ENCODE results near the gene SLC25A41. TPM values are rescaled to one million over a fixed set of nuclear protein-coding genes. Genes with fewer than 3 reads are reported as not detected.

SLC25A41 gene
- total RNA-seq, 1 donor from 2014 or later = 0.41 TPM

GRCh38 chr19:6381030-6381750 is 52.4 kb downstream of the SLC25A41 start:
- FAIRE-seq = no peak
- no peak for DNase-seq (ENCODE audit: low spot score in 2 of 2)

DNA sequence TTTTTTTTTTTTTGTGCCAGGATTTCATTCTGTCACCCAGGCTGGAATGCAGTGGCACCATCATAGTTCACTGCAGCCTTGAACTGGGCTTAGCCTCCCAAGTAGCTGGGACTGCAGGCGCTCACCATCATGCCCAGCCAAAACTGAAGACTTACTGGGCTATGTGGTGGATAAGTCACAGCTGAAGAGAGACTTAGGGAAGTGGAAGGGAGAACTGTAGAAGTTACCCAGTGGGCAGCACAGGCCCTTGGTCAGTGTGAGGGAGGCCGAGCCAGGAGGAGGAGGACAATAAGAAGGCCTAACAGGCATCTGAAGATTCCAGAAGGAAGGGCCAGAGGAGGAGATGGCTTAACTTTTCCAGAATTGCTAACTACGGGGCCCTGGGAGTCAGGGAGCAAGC is 53.8 kb downstream of the SLC25A41 start:
- no peak for DNase-seq (ENCODE audit: low spot score in 2 of 2)
- no peak for FAIRE-seq

- FAIRE-seq = no peak
Measured at GRCh38 chr19:6378486-6378885, 55.1 kb downstream of the SLC25A41 start.

GRCh38 chr19:6378041-6378440 is 55.5 kb downstream of the SLC25A41 start:
- no peak for FAIRE-seq
- no peak for DNase-seq (ENCODE audit: low spot score in 2 of 2)

More at GRCh38 chr19:6378486-6378885, 55.1 kb downstream of the SLC25A41 start:
- DNase-seq (ENCODE audit: low spot score in 2 of 2) = no peak

GRCh38 chr19:6376512-6377190 is 56.9 kb downstream of the SLC25A41 start:
- no peak for DNase-seq (ENCODE audit: low spot score in 2 of 2)
- no peak for FAIRE-seq

Small RNA genes lying within 50 kb of the gene (small RNA-seq; reads per million reads assigned to genes)
- gene MIR6790 (not detected), gene MIR6885 (not detected)

Other genes starting within 250 kb of the SLC25A41 start
- 8.6 TPM for gene MLLT1, start 153.8 kb downstream of the SLC25A41 start, total RNA-seq
- gene ACER1, start 100.2 kb downstream of the SLC25A41 start, total RNA-seq = not detected
- gene CLPP, start 72.2 kb downstream of the SLC25A41 start, total RNA-seq = 38.3 TPM
- gene ALKBH7, start 61.0 kb downstream of the SLC25A41 start, total RNA-seq = 39.9 TPM
- gene PSPN, start 57.8 kb downstream of the SLC25A41 start, total RNA-seq = 3.7 TPM
- gene GTF2F1, start 40.6 kb downstream of the SLC25A41 start, total RNA-seq = 51.0 TPM
- 64.8 TPM for gene KHSRP, start 9.0 kb downstream of the SLC25A41 start, total RNA-seq
- gene SLC25A23, start 26.0 kb upstream of the SLC25A41 start, total RNA-seq = 14.7 TPM
- 0.41 TPM for gene CRB3, start 30.5 kb upstream of the SLC25A41 start, total RNA-seq
- gene DENND1C, start 48.0 kb upstream of the SLC25A41 start, total RNA-seq = not detected
- gene TUBB4A, start 68.5 kb upstream of the SLC25A41 start, total RNA-seq = 106 TPM
- 2.0 TPM for gene TNFSF9, start 97.3 kb upstream of the SLC25A41 start, total RNA-seq
- not detected for gene CD70, start 157.4 kb upstream of the SLC25A41 start, total RNA-seq
- not detected for gene TNFSF14, start 236.4 kb upstream of the SLC25A41 start, total RNA-seq